GM18873 (cell line): ENCODE results near the gene MSL3B.
"Not testable (repeated sequence)": the region's sequence is repeated elsewhere in the genome, so short reads cannot be mapped to it uniquely, and the experiment has no call there.

Experiments used
- ATAC-seq: cut with Tn5 transposase; IDR thresholded peaks from one replicate; pipeline ENCODE4 v1.9.1; 2021; ENCODE audit warnings: mild to moderate bottlenecking, moderate library complexity, moderate number of reproducible peaks; ENCODE audit not compliant: unreplicated experiment, low FRiP score

MSL3B gene

GRCh38 chr2:233867993-233868532 lies at the start of gene MSL3B:
MSL3B (minus strand) TSS chr2:233868386.
- ATAC-seq = no peak

GRCh38 chr2:233917116-233917515 lies 48.9 kb upstream of the MSL3B start, which contains the start of gene TRPM8:
TRPM8 (plus strand) TSS chr2:233917373; CDS start chr2:233926538, 9,165 bp downstream.
- no peak for ATAC-seq

GRCh38 chr2:233915128-233915527 lies 46.9 kb upstream of the MSL3B start:
- ATAC-seq = no peak

GRCh38 chr2:233912691-233913423 lies 44.7 kb upstream of the MSL3B start:
- ATAC-seq = no peak

GRCh38 chr2:233907627-233908026 lies 39.4 kb upstream of the MSL3B start:
- ATAC-seq = no peak

GRCh38 chr2:233905945-233906344 lies 37.8 kb upstream of the MSL3B start:
- ATAC-seq = no peak

GRCh38 chr2:233901884-233902283 lies 33.7 kb upstream of the MSL3B start:
- ATAC-seq = no peak

GRCh38 chr2:233901367-233901766 lies 33.2 kb upstream of the MSL3B start:
- ATAC-seq = no peak

GRCh38 chr2:233896253-233896652 lies 28.1 kb upstream of the MSL3B start:
- not testable (repeated sequence) for ATAC-seq

- no peak for ATAC-seq
Observed at GRCh38 chr2:233892793-233893192, 24.6 kb upstream of the MSL3B start.

GRCh38 chr2:233882353-233882752 lies 14.2 kb upstream of the MSL3B start:
- no peak for ATAC-seq

GRCh38 chr2:233872125-233872524 lies 3.9 kb upstream of the MSL3B start:
- ATAC-seq = not testable (repeated sequence)

GRCh38 chr2:233871432-233871831 lies 3.2 kb upstream of the MSL3B start:
- ATAC-seq = no peak

GRCh38 chr2:233866479-233866878 lies 1.7 kb downstream of the MSL3B start:
- ATAC-seq = no peak

- ATAC-seq = no peak
Observed at GRCh38 chr2:233865838-233866237, 2.3 kb downstream of the MSL3B start.

- no peak for ATAC-seq
Observed at GRCh38 chr2:233862261-233862768, 5.9 kb downstream of the MSL3B start.

GRCh38 chr2:233858331-233858730 lies 9.9 kb downstream of the MSL3B start:
- ATAC-seq = no peak

GRCh38 chr2:233857511-233858141 lies 10.6 kb downstream of the MSL3B start:
- ATAC-seq = no peak

- no peak for ATAC-seq
Observed at GRCh38 chr2:233856184-233856583, 12.0 kb downstream of the MSL3B start.

GRCh38 chr2:233855345-233855744 lies 12.8 kb downstream of the MSL3B start:
- ATAC-seq = no peak

- ATAC-seq = peak; percentile 93
Observed at GRCh38 chr2:233854241-233854981, 13.8 kb downstream of the MSL3B start, which contains the start of gene HJURP. HJURP (minus strand) TSS chr2:233854535; CDS start chr2:233854500, 35 bp downstream.
